OCI-LY7 (cell line): ENCODE data around the gene PRDM1. TPM values are rescaled to one million over a fixed set of nuclear protein-coding genes. Genes with fewer than 3 reads are reported as not detected.

ENCODE experiments used
- BruUV-seq: library from RNA; stranded (reverse); fragments of 400-500 nt; replicated peaks from 2 replicates; lab custom pipeline; 2021; lab: Mats Ljungman, UMichigan
- CTCF ChIA-PET: fragments of 300-600 bp; sonication (Branson Sonifier 250); formaldehyde crosslinking; loops from one replicate; lab custom pipeline; 2022; ENCODE audit warnings: antibody characterized with exemption; ENCODE audit not compliant: unreplicated experiment; lab: Charles Lee
- POLR2A ChIA-PET: fragments of 300-600 bp; sonication (Branson Sonifier 250); formaldehyde crosslinking; loops from one replicate; lab custom pipeline; 2022; ENCODE audit warnings: antibody characterized with exemption; lab: Charles Lee
- DNase-seq: peaks from one replicate; pipeline ENCODE4 v3.0.0-alpha.2; 2015; ENCODE audit warnings: low spot score
- H2AFZ ChIP-seq: fragments of 200-600 bp; sonication (generic), shearing (Covaris generic); 2 replicates; pipeline ENCODE4 v1.6.1; 2014; ENCODE audit warnings: mild to moderate bottlenecking, antibody characterized with exemption, low read length, moderate library complexity
- H3K27ac ChIP-seq: fragments of 200-600 bp; sonication (generic); 2 replicates; pipeline ENCODE4 v1.5.1; 2014; ENCODE audit warnings: mixed run types, low read depth, mild to moderate bottlenecking, moderate library complexity, low read length, inconsistent platforms; ENCODE audit not compliant: poor library complexity, severe bottlenecking
- H3K36me3 ChIP-seq: fragments of 200-600 bp; sonication (generic); 2 replicates; pipeline ENCODE4 v1.6.1; 2014; ENCODE audit warnings: mild to moderate bottlenecking, antibody characterized with exemption, low read length, moderate library complexity, mixed read lengths; ENCODE audit not compliant: insufficient read depth
- H3K4me1 ChIP-seq: fragments of 200-600 bp; sonication (generic); 2 replicates; pipeline ENCODE4 v1.5.1; 2014; ENCODE audit warnings: mild to moderate bottlenecking, low read length; ENCODE audit not compliant: insufficient read depth, poor library complexity, severe bottlenecking
- H3K4me2 ChIP-seq: fragments of 200-600 bp; sonication (generic); 2 replicates; pipeline ENCODE4 v1.6.1; 2014; ENCODE audit warnings: mild to moderate bottlenecking, low read length
- H3K4me3 ChIP-seq: fragments of 200-600 bp; sonication (generic); 2 replicates; pipeline ENCODE4 v1.5.1; 2014; ENCODE audit warnings: mild to moderate bottlenecking, low read depth, low read length; ENCODE audit not compliant: poor library complexity, severe bottlenecking
- H3K79me2 ChIP-seq: fragments of 200-600 bp; sonication (generic); 2 replicates; pipeline ENCODE4 v1.6.1; 2016; ENCODE audit warnings: low read depth, mild to moderate bottlenecking, low read length, moderate library complexity, mixed read lengths; ENCODE audit not compliant: insufficient read depth
- H3K9me2 ChIP-seq: fragments of 200-600 bp; sonication (generic); 2 replicates; pipeline ENCODE4 v1.6.1; 2016; ENCODE audit warnings: mild to moderate bottlenecking, low read length, mixed read lengths; ENCODE audit not compliant: insufficient read depth
- H3K9me3 ChIP-seq: fragments of 200-600 bp; sonication (generic); 2 replicates; pipeline ENCODE4 v1.6.1; 2014; ENCODE audit warnings: mild to moderate bottlenecking, mixed run types, low read length, mixed read lengths
- H4K20me1 ChIP-seq: fragments of 200-600 bp; sonication (generic); 2 replicates; pipeline ENCODE4 v1.6.1; 2014; ENCODE audit warnings: mild to moderate bottlenecking, antibody characterized with exemption, low read length, moderate library complexity, mixed read lengths; ENCODE audit not compliant: insufficient read depth
- CTCF ChIP-seq: fragments of 200-600 bp; sonication (generic); conservative IDR thresholded peaks from 2 replicates; pipeline ENCODE4 v1.5.1; 2014; ENCODE audit warnings: mild to moderate bottlenecking, antibody characterized with exemption, low read length, moderate library complexity, mixed read lengths
- EZH2phosphoT487 ChIP-seq: fragments of 200-600 bp; sonication (generic); IDR thresholded peaks from 2 replicates; pipeline ENCODE4 v1.6.1; 2018; ENCODE audit warnings: low read depth, borderline replicate concordance, mild to moderate bottlenecking, mixed run types, antibody characterized with exemption, low read length, moderate library complexity, mixed read lengths
- intact Hi-C: fragments of 100-400 bp; cut with micrococcal nuclease; formaldehyde crosslinking; loops from one replicate; pipeline ENCODE4 v1.10.0; 2022; ENCODE audit not compliant: unreplicated experiment
- total RNA-seq, 2 experiments: library from RNA; depleted of rRNA in 1 of 2; stranded (reverse); fragments of >200 nt in 1 of 2; shearing (Covaris generic) in 1 of 2; gene quantifications; 2 replicates each; pipeline ENCODE4 v1.2.3, GENCODE V29; 2014 to 2022

Gene PRDM1
- total RNA-seq, 2 experiments from 2014 or later: 1.5 to 3.3 TPM

- BruUV-seq: no TSS peak
- Histone ChIP-seq H3K9me2 (0 out of 2 replicates have a peak, but pooled peaks cover 3% of the 10 kb centered on the region), H4K20me1 (no peaks in the 10 kb centered on the region), H3K4me2 (no peak overlapping the region), H2AFZ (no peak overlapping the region), H3K4me1 (no peaks in the 10 kb centered on the region), H3K79me2 (no peaks in the 10 kb centered on the region), H3K36me3 (no peaks in the 10 kb centered on the region), H3K27ac (no peak overlapping the region), H3K9me3 (no peaks in the 10 kb centered on the region), H3K4me3 (no peak overlapping the region)
- intact Hi-C loops: no loop called here
- no peak for DNase-seq
- ChIA-PET CTCF (no interaction called here), POLR2A (no interaction called here)
- TF ChIP-seq EZH2phosphoT487: no peak
- TF ChIP-seq CTCF: no peak
These were observed 19.1 kb upstream of the PRDM1 start for GRCh38 chr6:106066989-106067388.

- H3K79me2 ChIP-seq: no peaks in the 10 kb centered on the region
- ChIA-PET POLR2A (interaction anchor here (0.6 to 1.0 kb wide), 2 partner anchors 11 to 14 kb away, joined by 3 to 5 read pairs; no protein-coding TSS in a partner anchor), CTCF (no interaction called here)
- H3K9me3 ChIP-seq: no peaks in the 10 kb centered on the region
- no TSS peak for BruUV-seq
- H3K4me2 ChIP-seq: no peak overlapping the region
- TF ChIP-seq EZH2phosphoT487: no peak
- TF ChIP-seq CTCF: no peak
- intact Hi-C loops: no loop called here
- H3K4me1 ChIP-seq: peaks cover 12% of the 10 kb centered on the region
- no peaks in the 10 kb centered on the region for H3K9me2 ChIP-seq
- H2AFZ ChIP-seq: peak overlapping the region; percentile 53; the same call in 1 of the 2 replicates
- no peak overlapping the region for H3K27ac ChIP-seq
- H4K20me1 ChIP-seq: no peaks in the 10 kb centered on the region
- no peak overlapping the region for H3K4me3 ChIP-seq
- H3K36me3 ChIP-seq: no peaks in the 10 kb centered on the region
- DNase-seq: no peak
These were observed 16.7 kb upstream of the PRDM1 start for GRCh38 chr6:106069478-106069877.

GRCh38 chr6:106070636-106071035, 15.5 kb upstream of the PRDM1 start:
- no peaks in the 10 kb centered on the region for H4K20me1 ChIP-seq
- no peak overlapping the region for H3K27ac ChIP-seq
- H3K9me2 ChIP-seq: no peaks in the 10 kb centered on the region
- ChIA-PET POLR2A (no interaction called here), CTCF (no interaction called here)
- peaks cover 12% of the 10 kb centered on the region for H3K4me1 ChIP-seq
- H3K9me3 ChIP-seq: no peaks in the 10 kb centered on the region
- no TSS peak for BruUV-seq
- TF ChIP-seq EZH2phosphoT487 (no peak), CTCF (no peak)
- no peak overlapping the region for H3K4me2 ChIP-seq
- DNase-seq: no peak
- H2AFZ ChIP-seq: no peak overlapping the region
- H3K36me3 ChIP-seq: no peaks in the 10 kb centered on the region
- no peak overlapping the region for H3K4me3 ChIP-seq
- intact Hi-C loops: no loop called here
- no peaks in the 10 kb centered on the region for H3K79me2 ChIP-seq
